Gastrocnemius medialis (tissue), 4 donors: Measurements from ENCODE around the gene IRAK2.

ENCODE experiments used
- POLR2A ChIP-seq, 2 donors: fragments of 450-650 bp; IDR thresholded peaks; one replicate each; pipeline ENCODE4 v1.6.1; 2017; ENCODE audit warnings: antibody characterized with exemption in 2 of 2, mild to moderate bottlenecking in 2 of 2, moderate library complexity in 2 of 2
- TF ChIP-seq, protein P1 (sequence below), 5 experiments: fragments of 450-650 bp in 3 of 5; fragments of 200-600 bp in 2 of 5; sonication (generic) in 2 of 5; IDR thresholded peaks in 4 of 5; conservative IDR thresholded peaks in 1 of 5; 1 replicate in 4 of 5; 2 replicates in 1 of 5; pipeline ENCODE4 v1.5.1; 2016 to 2019; ENCODE audit warnings: antibody characterized with exemption in 5 of 5, mild to moderate bottlenecking in 3 of 5, moderate library complexity in 3 of 5

DNA sequence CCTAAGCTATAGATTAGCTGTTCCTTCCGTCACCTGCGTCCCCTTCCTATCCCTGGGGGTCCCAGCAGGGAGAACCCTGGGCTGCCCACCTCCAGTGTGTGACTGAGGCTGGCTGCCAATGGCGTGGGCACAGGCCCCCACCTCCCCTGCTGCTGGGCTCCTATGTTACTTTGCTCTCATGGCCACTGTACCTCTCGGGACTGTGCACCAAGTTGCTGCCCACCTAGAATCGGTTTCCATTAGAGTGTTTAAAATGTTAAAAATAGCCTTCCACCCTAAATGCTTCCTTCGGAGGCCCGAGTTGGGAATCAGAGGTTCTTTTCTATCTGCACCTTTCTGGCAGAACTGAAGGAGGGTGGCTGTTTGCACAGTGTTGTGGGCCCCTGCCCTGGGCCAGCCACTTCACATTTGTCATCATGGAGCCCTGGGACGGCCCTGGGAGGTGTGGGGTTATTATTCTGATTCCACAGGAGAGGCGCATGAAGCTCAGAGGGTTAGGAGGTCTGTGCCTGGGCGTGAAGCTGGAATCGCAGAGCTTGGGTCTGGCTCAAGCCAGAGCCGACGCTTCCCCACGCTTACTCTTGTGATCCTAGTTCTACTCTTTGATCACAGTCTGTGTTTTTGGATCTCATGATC, 29.1 kb downstream of the IRAK2 start:
- TF ChIP-seq, protein P1, sequence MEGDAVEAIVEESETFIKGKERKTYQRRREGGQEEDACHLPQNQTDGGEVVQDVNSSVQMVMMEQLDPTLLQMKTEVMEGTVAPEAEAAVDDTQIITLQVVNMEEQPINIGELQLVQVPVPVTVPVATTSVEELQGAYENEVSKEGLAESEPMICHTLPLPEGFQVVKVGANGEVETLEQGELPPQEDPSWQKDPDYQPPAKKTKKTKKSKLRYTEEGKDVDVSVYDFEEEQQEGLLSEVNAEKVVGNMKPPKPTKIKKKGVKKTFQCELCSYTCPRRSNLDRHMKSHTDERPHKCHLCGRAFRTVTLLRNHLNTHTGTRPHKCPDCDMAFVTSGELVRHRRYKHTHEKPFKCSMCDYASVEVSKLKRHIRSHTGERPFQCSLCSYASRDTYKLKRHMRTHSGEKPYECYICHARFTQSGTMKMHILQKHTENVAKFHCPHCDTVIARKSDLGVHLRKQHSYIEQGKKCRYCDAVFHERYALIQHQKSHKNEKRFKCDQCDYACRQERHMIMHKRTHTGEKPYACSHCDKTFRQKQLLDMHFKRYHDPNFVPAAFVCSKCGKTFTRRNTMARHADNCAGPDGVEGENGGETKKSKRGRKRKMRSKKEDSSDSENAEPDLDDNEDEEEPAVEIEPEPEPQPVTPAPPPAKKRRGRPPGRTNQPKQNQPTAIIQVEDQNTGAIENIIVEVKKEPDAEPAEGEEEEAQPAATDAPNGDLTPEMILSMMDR (IDR thresholded peaks at IDR 0.05 in 4 of 5, conservative IDR thresholded peaks at IDR 0.05 in 1 of 5): no peak
- TF ChIP-seq POLR2A (IDR thresholded peaks at IDR 0.05): no peak
